IMR-90 (cell line): Measurements from ENCODE around the gene DOCK2. TPM values are rescaled to one million over a fixed set of nuclear protein-coding genes. Genes with fewer than 3 reads are reported as not detected.

Experiments used
- ATAC-seq: fragments of 200-7000 bp; cut with Tn5 transposase; 2 replicates; pipeline ENCODE4 v1.9.1; 2020; ENCODE audit warnings: low read depth, mild to moderate bottlenecking, moderate library complexity
- BruUV-seq: library from RNA; stranded (reverse); fragments of 400-500 nt; replicated peaks from 2 replicates; lab custom pipeline; 2021; lab: Mats Ljungman, UMichigan
- CTCF ChIA-PET: fragments of 300-600 bp; formaldehyde crosslinking; extraction: SDS; loops from one replicate; lab custom pipeline; 2021; ENCODE audit warnings: antibody characterized with exemption; lab: Yijun Ruan, JAX
- POLR2A ChIA-PET: fragments of 300-600 bp; sonication (Branson Sonifier 250); formaldehyde crosslinking; loops from one replicate; lab custom pipeline; 2022; ENCODE audit warnings: antibody characterized with exemption; ENCODE audit not compliant: unreplicated experiment; lab: Charles Lee
- DNase-seq: peaks from one replicate; pipeline ENCODE4 v3.0.0; 2013
- H2AFZ ChIP-seq: replicated peaks from 2 replicates; pipeline ENCODE3; 2013; ENCODE audit warnings: low read length, mild to moderate bottlenecking; ENCODE audit not compliant: poor library complexity
- H2AK5ac ChIP-seq: 2 replicates; pipeline ENCODE4 v1.6.1; 2013; ENCODE audit warnings: low read depth, low read length, inconsistent platforms
- H2AK9ac ChIP-seq: replicated peaks from 2 replicates; pipeline ENCODE3; 2013; ENCODE audit warnings: mild to moderate bottlenecking, low read depth, low read length, moderate library complexity; ENCODE audit not compliant: poor library complexity
- H2BK120ac ChIP-seq: 2 replicates; pipeline ENCODE4 v1.6.1; 2013; ENCODE audit warnings: low read depth, low read length, inconsistent platforms
- H2BK15ac ChIP-seq: 3 replicates; pipeline ENCODE4 v1.6.1; 2013; ENCODE audit warnings: low read depth, low read length, inconsistent platforms
- H2BK20ac ChIP-seq: 2 replicates; pipeline ENCODE4 v1.6.1; 2013; ENCODE audit warnings: low read depth, mild to moderate bottlenecking, inconsistent platforms, low read length, moderate library complexity
- H2BK5ac ChIP-seq: 2 replicates; pipeline ENCODE4 v1.6.1; 2013; ENCODE audit warnings: mild to moderate bottlenecking, low read depth, low read length, inconsistent platforms; ENCODE audit not compliant: poor library complexity, severe bottlenecking
- H3K14ac ChIP-seq: replicated peaks from 2 replicates; pipeline ENCODE4 v1.6.1; 2013; ENCODE audit warnings: low read depth, low read length, inconsistent platforms
- H3K18ac ChIP-seq: 2 replicates; pipeline ENCODE4 v1.6.1; 2013; ENCODE audit warnings: low read depth, low read length, control low read depth
- H3K23ac ChIP-seq: 2 replicates; pipeline ENCODE4 v1.6.1; 2013; ENCODE audit warnings: low read depth, low read length, inconsistent platforms
- H3K27ac ChIP-seq: 2 replicates; pipeline ENCODE4 v1.5.1; 2013; ENCODE audit warnings: mild to moderate bottlenecking, control low read depth, low read length; ENCODE audit not compliant: insufficient read depth
- H3K27me3 ChIP-seq: 2 replicates; pipeline ENCODE4 v1.6.1; 2013; ENCODE audit warnings: low read length; ENCODE audit not compliant: control insufficient read depth, insufficient read depth
- H3K36me3 ChIP-seq: 2 replicates; pipeline ENCODE4 v1.6.1; 2013; ENCODE audit warnings: low read length, mixed read lengths; ENCODE audit not compliant: control insufficient read depth, insufficient read depth
- H3K4ac ChIP-seq: 2 replicates; pipeline ENCODE4 v1.6.1; 2013; ENCODE audit warnings: low read depth, low read length, inconsistent platforms
- H3K4me1 ChIP-seq: 2 replicates; pipeline ENCODE4 v1.6.1; 2013; ENCODE audit warnings: low read length, mixed read lengths; ENCODE audit not compliant: control insufficient read depth, insufficient read depth
- H3K4me2 ChIP-seq: 2 replicates; pipeline ENCODE4 v1.6.1; 2013; ENCODE audit warnings: low read depth, mild to moderate bottlenecking, control low read depth, low read length, moderate library complexity
- H3K4me3 ChIP-seq: 2 replicates; pipeline ENCODE4 v1.5.1; 2013; ENCODE audit warnings: low read depth, mild to moderate bottlenecking, control low read depth, low read length, moderate library complexity; ENCODE audit not compliant: insufficient read depth
- H3K56ac ChIP-seq: 2 replicates; pipeline ENCODE4 v1.6.1; 2013; ENCODE audit warnings: low read length, inconsistent platforms; ENCODE audit not compliant: insufficient read depth; ENCODE audit errors: extremely low read depth
- H3K79me1 ChIP-seq, 2 experiments: 2 replicates each; pipeline ENCODE4 v1.6.1; 2013; ENCODE audit warnings: low read length in 2 of 2, inconsistent platforms in 1 of 2, low read depth in 1 of 2
- H3K9ac ChIP-seq: 2 replicates; pipeline ENCODE4 v1.6.1; 2013; ENCODE audit warnings: low read depth, low read length, control low read depth
- H3K9me1 ChIP-seq: 2 replicates; pipeline ENCODE4 v1.6.1; 2013; ENCODE audit warnings: low read length, inconsistent platforms; ENCODE audit not compliant: insufficient read depth
- H3K9me3 ChIP-seq: 2 replicates; pipeline ENCODE4 v1.6.1; 2013; ENCODE audit warnings: low read length; ENCODE audit not compliant: control insufficient read depth, insufficient read depth
- H4K20me1 ChIP-seq: 2 replicates; pipeline ENCODE4 v1.6.1; 2013; ENCODE audit warnings: low read length, inconsistent platforms; ENCODE audit not compliant: insufficient read depth
- H4K5ac ChIP-seq: 2 replicates; pipeline ENCODE4 v1.6.1; 2013; ENCODE audit warnings: mild to moderate bottlenecking, low read depth, low read length, control low read depth
- H4K8ac ChIP-seq, 2 experiments: 2 replicates each; pipeline ENCODE4 v1.6.1; 2013; ENCODE audit warnings: low read depth in 2 of 2, low read length in 2 of 2, control low read depth in 1 of 2, inconsistent platforms in 1 of 2
- H4K91ac ChIP-seq: 2 replicates; pipeline ENCODE4 v1.6.1; 2013; ENCODE audit warnings: low read depth, low read length, inconsistent platforms; ENCODE audit not compliant: insufficient read depth
- BHLHE40 ChIP-seq: fragments of 150-350 bp; IDR thresholded peaks from 2 replicates; pipeline ENCODE4 v1.6.1; 2016; ENCODE audit warnings: mild to moderate bottlenecking, low read depth, low read length
- MAZ ChIP-seq: IDR thresholded peaks from 2 replicates; pipeline ENCODE4 v1.6.1; 2012; ENCODE audit warnings: low read depth, mild to moderate bottlenecking, low read length, improper control_type of control experiment, moderate library complexity, borderline replicate concordance
- MXI1 ChIP-seq: IDR thresholded peaks from 2 replicates; pipeline ENCODE4 v1.6.1; 2012; ENCODE audit warnings: low read depth, mild to moderate bottlenecking, low read length, moderate library complexity, borderline replicate concordance
- WGBS, 2 experiments: methylation state at CpG; one replicate each; pipeline versions ENCODE4 v1.1.5 to v1.1.7; 2013; ENCODE audit warnings: missing lambda C conversion rate in 2 of 2; ENCODE audit not compliant: insufficient read length in 1 of 2; ENCODE audit errors: extremely low coverage in 2 of 2; 5-methylcytosine and 5-hydroxymethylcytosine counted together
- dilution Hi-C: fragments of 300-500 bp; cut with HindIII; formaldehyde crosslinking; loops from one replicate; pipeline ENCODE4 v1.14.3; 2018; ENCODE audit warnings: low sequenced_read_pairs; ENCODE audit not compliant: unreplicated experiment
- in situ Hi-C: fragments of 300-500 bp; cut with MboI; formaldehyde crosslinking; loops from 3 replicates; pipeline ENCODE4 v1.14.3; 2019; ENCODE audit warnings: low sequenced_read_pairs, inconsistent platforms, mixed read lengths
- intact Hi-C: fragments of 100-400 bp; cut with micrococcal nuclease; formaldehyde crosslinking; loops from 2 replicates; pipeline ENCODE4 v1.10.0; 2022
- polyA plus RNA-seq, 3 experiments: library from polyadenylated mRNA; depleted of rRNA; stranded (reverse); fragments of >200 nt; gene quantifications; 2 replicates each; pipeline ENCODE4 v1.2.3, GENCODE V29; 2012; ENCODE audit warnings: low replicate concordance in 1 of 3
- total RNA-seq: library from RNA; depleted of rRNA; stranded (reverse); fragments of >200 nt; gene quantifications from 2 replicates; pipeline ENCODE4 v1.2.3, GENCODE V29; 2012
- TF ChIP-seq, protein P1 (sequence below): fragments of 150-350 bp; IDR thresholded peaks from 2 replicates; pipeline ENCODE4 v1.6.1; 2017; ENCODE audit warnings: mild to moderate bottlenecking, antibody characterized with exemption, low read length, low read depth

The DOCK2 gene
- total and polyA plus RNA-seq, 2 of the 4 experiments (the other 2 are of a cell fraction) = 0.72 to 3.0 TPM

DNA sequence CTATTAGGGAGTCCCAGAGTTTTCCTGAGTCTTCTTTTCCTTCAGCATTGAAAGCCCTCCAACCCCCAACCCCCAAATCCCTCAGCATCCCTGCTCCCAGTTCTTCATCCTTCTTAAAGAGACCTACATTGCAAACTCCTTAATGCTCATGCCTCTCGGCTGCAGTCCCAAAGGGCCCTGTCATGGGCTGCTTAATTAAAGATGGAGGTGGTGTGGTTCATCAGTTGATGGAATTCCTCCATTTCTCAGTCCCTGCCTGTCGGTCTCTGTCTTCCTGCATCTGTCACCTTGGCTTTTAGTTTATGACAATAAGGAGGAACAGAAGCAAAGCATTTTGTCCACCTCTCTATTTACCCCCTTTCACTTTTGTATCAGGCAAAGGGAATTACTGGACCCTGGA lies 470.6 kb downstream of the DOCK2 start:
- Histone ChIP-seq H4K20me1 (no peaks in the 10 kb centered on the region), H4K5ac (no peak overlapping the region), H3K27me3 (no peaks in the 10 kb centered on the region; the same call in 1 of the 2 replicates), H3K18ac (no peak overlapping the region), H3K79me1 (no peaks in the 10 kb centered on the region), H3K4me1 (no peaks in the 10 kb centered on the region), H2AFZ (no peak overlapping the region), H4K8ac (no peak overlapping the region), H3K23ac (no peak overlapping the region), H3K14ac (no peak overlapping the region), H3K9me3 (no peaks in the 10 kb centered on the region), H2AK9ac (no peak overlapping the region), H4K91ac (no peak overlapping the region), H2BK120ac (no peak overlapping the region), H3K4me2 (no peak overlapping the region), H3K9me1 (no peaks in the 10 kb centered on the region), H2AK5ac (no peak overlapping the region), H3K27ac (no peak overlapping the region), H3K56ac (no peak overlapping the region), H3K4me3 (no peak overlapping the region), H2BK20ac (no peak overlapping the region), H3K36me3 (no peaks in the 10 kb centered on the region), H2BK15ac (no peak overlapping the region), H3K9ac (no peak overlapping the region), H3K4ac (no peak overlapping the region), H2BK5ac (no peak overlapping the region)
- POLR2A ChIA-PET = no interaction called here
- no peak for ATAC-seq
- TF ChIP-seq BHLHE40 (no peak), MXI1 (no peak), MAZ (no peak)
- TF ChIP-seq, protein P1, sequence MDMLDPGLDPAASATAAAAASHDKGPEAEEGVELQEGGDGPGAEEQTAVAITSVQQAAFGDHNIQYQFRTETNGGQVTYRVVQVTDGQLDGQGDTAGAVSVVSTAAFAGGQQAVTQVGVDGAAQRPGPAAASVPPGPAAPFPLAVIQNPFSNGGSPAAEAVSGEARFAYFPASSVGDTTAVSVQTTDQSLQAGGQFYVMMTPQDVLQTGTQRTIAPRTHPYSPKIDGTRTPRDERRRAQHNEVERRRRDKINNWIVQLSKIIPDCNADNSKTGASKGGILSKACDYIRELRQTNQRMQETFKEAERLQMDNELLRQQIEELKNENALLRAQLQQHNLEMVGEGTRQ = no peak
- in situ Hi-C loops (no loop called here), intact Hi-C loops (no loop called here), dilution Hi-C loops (no loop called here)
- DNase-seq = no peak
- no CpG with 5 or more reads among the region's 2 CpGs for WGBS, 2 experiments
- no TSS peak for BruUV-seq
- CTCF ChIA-PET = no interaction called here
